PC-9 (cell line): ENCODE measurements around the gene SPRYD3. TPM values are rescaled to one million over a fixed set of nuclear protein-coding genes. Genes with fewer than 3 reads are reported as not detected.
A peak's percentile ranks its signal among the peaks of the same experiment; 100 is the strongest.

Experiments used
- Bru-seq: library from RNA; stranded (reverse); fragments of 400-500 nt; gene quantifications from one replicate; lab custom pipeline; 2021; lab: Mats Ljungman, UMichigan
- BruChase-seq, 2 experiments: library from RNA; stranded (reverse); fragments of 400-500 nt; gene quantifications; one replicate each; lab custom pipeline; 2021; lab: Mats Ljungman, UMichigan
- BruUV-seq: library from RNA; stranded (reverse); fragments of 400-500 nt; replicated peaks from 2 replicates; lab custom pipeline; 2021; lab: Mats Ljungman, UMichigan
- CTCF ChIA-PET: fragments of 300-600 bp; sonication (Branson Sonifier 250); formaldehyde crosslinking; loops from one replicate; lab custom pipeline; 2022; ENCODE audit warnings: antibody characterized with exemption; lab: Charles Lee
- POLR2A ChIA-PET: fragments of 300-600 bp; sonication (Branson Sonifier 250); formaldehyde crosslinking; loops from one replicate; lab custom pipeline; 2022; ENCODE audit warnings: antibody characterized with exemption; ENCODE audit not compliant: unreplicated experiment; lab: Charles Lee
- DNase-seq, 2 experiments: peaks; one replicate each; pipeline versions ENCODE4 v3.0.0 to v3.0.0-alpha.2; 2015 to 2022; ENCODE audit warnings: mixed read lengths in 1 of 2
- H2AFZ ChIP-seq: fragments of 200-600 bp; sonication (generic); 2 replicates; pipeline ENCODE4 v1.8.1; 2017; ENCODE audit warnings: antibody characterized with exemption
- H3F3A ChIP-seq: fragments of 200-600 bp; sonication (generic); 2 replicates; pipeline ENCODE4 v1.8.1; 2017; ENCODE audit warnings: antibody characterized with exemption, mild to moderate bottlenecking, low read depth; ENCODE audit not compliant: insufficient read depth
- H3K27ac ChIP-seq: fragments of 200-600 bp; sonication (generic); 2 replicates; pipeline ENCODE4 v1.6.1; 2016; ENCODE audit warnings: mixed run types
- H3K27me3 ChIP-seq: fragments of 200-600 bp; sonication (generic); 2 replicates; pipeline ENCODE4 v1.6.1; 2016; ENCODE audit warnings: low read depth, mixed run types; ENCODE audit not compliant: insufficient read depth
- H3K36me3 ChIP-seq: fragments of 200-600 bp; sonication (generic); 2 replicates; pipeline ENCODE4 v1.6.1; 2016; ENCODE audit warnings: low read depth, mixed run types
- H3K4me1 ChIP-seq: fragments of 200-600 bp; sonication (generic); replicated peaks from 2 replicates; pipeline ENCODE4 v1.6.1; 2016; ENCODE audit warnings: mixed run types; ENCODE audit not compliant: insufficient read depth
- H3K4me2 ChIP-seq: fragments of 200-600 bp; sonication (generic); 2 replicates; pipeline ENCODE4 v1.6.1; 2017; ENCODE audit warnings: mixed run types
- H3K4me3 ChIP-seq: fragments of 200-600 bp; sonication (generic); 2 replicates; pipeline ENCODE4 v1.6.1; 2016; ENCODE audit warnings: mixed run types
- H3K79me2 ChIP-seq: fragments of 200-600 bp; sonication (generic); 2 replicates; pipeline ENCODE4 v1.6.1; 2017; ENCODE audit warnings: low read depth, mixed run types
- H3K9me2 ChIP-seq: fragments of 200-600 bp; sonication (generic); 2 replicates; pipeline ENCODE4 v1.8.1; 2017; ENCODE audit warnings: mild to moderate bottlenecking; ENCODE audit not compliant: insufficient read depth
- H3K9me3 ChIP-seq: fragments of 200-600 bp; sonication (generic); 2 replicates; pipeline ENCODE4 v1.8.1; 2016; ENCODE audit warnings: low read depth; ENCODE audit not compliant: insufficient read depth
- H4K20me1 ChIP-seq: fragments of 200-600 bp; sonication (generic); 2 replicates; pipeline ENCODE4 v1.8.1; 2017; ENCODE audit not compliant: insufficient read depth
- CTCF ChIP-seq: fragments of 200-600 bp; sonication (generic); conservative IDR thresholded peaks from 2 replicates; pipeline ENCODE4 v1.6.1; 2017; ENCODE audit warnings: mixed run types, antibody characterized with exemption, mild to moderate bottlenecking, moderate library complexity
- EZH2 ChIP-seq: fragments of 200-600 bp; sonication (generic); IDR thresholded peaks from 2 replicates; pipeline ENCODE4 v1.8.0; 2017; ENCODE audit warnings: antibody characterized with exemption, low read depth
- intact Hi-C: fragments of 100-400 bp; cut with micrococcal nuclease; formaldehyde crosslinking; loops from one replicate; pipeline ENCODE4 v1.10.0; 2022; ENCODE audit not compliant: unreplicated experiment
- long read RNA-seq: library from polyadenylated mRNA; stranded (forward); transcript quantifications from one replicate; pipeline ENCODE4 v2.0.0, GENCODE V29; 2022
- total RNA-seq: library from RNA; stranded (reverse); gene quantifications from 2 replicates; pipeline ENCODE4 v1.2.3, GENCODE V29; 2021

Gene SPRYD3
- total RNA-seq (15.2 and 17.2 TPM in 2 replicates), Bru-seq, nascent RNA (percentile 51 among the genes with signal in this experiment), BruChase-seq, experiment 1, labeled RNA remaining after a 2-hour chase (percentile 50 among the genes with signal in this experiment), BruChase-seq, experiment 2, labeled RNA remaining after a 6-hour chase (percentile 61 among the genes with signal in this experiment)
- long read RNA-seq, transcript SPRYD3-201 (11 exons, 2,932 nt): major isoform, 37 of 46 reads
- long read RNA-seq, partial matches to known transcripts: 3 of 46 reads
- long read RNA-seq, other reads (novel, unspliced or antisense): 6 of 46 reads

- Histone ChIP-seq H4K20me1 (no peaks in the 10 kb centered on the region), H3K4me3 (peak within 1 kb of the TSS; percentile 94), H3K4me2 (peak within 1 kb of the TSS; percentile 100), H3K36me3 (no peaks in the 10 kb centered on the region), H3K4me1 (peaks cover 25% of the 10 kb centered on the region), H3K27me3 (no peaks in the 10 kb centered on the region), H3F3A (peaks cover 28% of the 10 kb centered on the region), H2AFZ (peak within 1 kb of the TSS; percentile 94), H3K27ac (peak within 1 kb of the TSS; percentile 80), H3K79me2 (peaks cover 18% of the 10 kb centered on the region; the same call in 1 of the 2 replicates), H3K9me3 (no peaks in the 10 kb centered on the region), H3K9me2 (no peaks in the 10 kb centered on the region)
- intact Hi-C loops: loop anchor here (2.0 kb wide), 2 partner anchors 19 to 31 kb away; no protein-coding TSS in a partner anchor
- DNase-seq: peak; percentile 91 to 99
- ChIA-PET POLR2A (interaction anchor here (0.5 to 2.1 kb wide), 20 partner anchors 13 to 1119 kb away, joined by 3 to 26 read pairs (median 7); partner anchors contain the start of genes CSAD, TARBP2 and ZNF740), CTCF (interaction anchor here (0.6 to 2.7 kb wide), 5 partner anchors 14 to 242 kb away, joined by 4 to 16 read pairs (median 5); partner anchors contain the start of genes AAAS and IGFBP6)
- TF ChIP-seq CTCF (no peak), EZH2 (no peak)
- BruUV-seq: TSS peak; percentile 94
Measured at GRCh38 chr12:53079226-53080117, at the start of gene SPRYD3. SPRYD3 (minus strand) TSS chr12:53079390; CDS start chr12:53079333, 57 bp downstream.

GRCh38 chr12:53127169-53127568, 48.0 kb upstream of the SPRYD3 start:
- Histone ChIP-seq H3K4me1 (no peaks in the 10 kb centered on the region), H3K4me2 (no peak overlapping the region), H3K4me3 (no peak overlapping the region), H3K79me2 (no peaks in the 10 kb centered on the region), H4K20me1 (no peaks in the 10 kb centered on the region), H3K36me3 (no peaks in the 10 kb centered on the region), H3K9me3 (no peaks in the 10 kb centered on the region), H3K27me3 (no peaks in the 10 kb centered on the region), H3K9me2 (no peaks in the 10 kb centered on the region; the same call in 1 of the 2 replicates), H3F3A (no peaks in the 10 kb centered on the region; the same call in 1 of the 2 replicates), H3K27ac (no peak overlapping the region), H2AFZ (no peak overlapping the region)
- no TSS peak for BruUV-seq
- CTCF ChIA-PET: no interaction called here
- DNase-seq: no peak
- TF ChIP-seq EZH2 (no peak), CTCF (no peak)
- intact Hi-C loops: no loop called here
- POLR2A ChIA-PET: interaction anchor here (0.5 kb wide), 1 partner anchor 178 kb away, joined by 12 read pairs; the partner anchor contains the start of gene KRT18

GRCh38 chr12:53124352-53124723, 45.1 kb upstream of the SPRYD3 start:
- H3K36me3 ChIP-seq: no peaks in the 10 kb centered on the region
- no peak for DNase-seq
- H3K79me2 ChIP-seq: no peaks in the 10 kb centered on the region
- H2AFZ ChIP-seq: no peak overlapping the region
- H3K27me3 ChIP-seq: no peaks in the 10 kb centered on the region
- POLR2A ChIA-PET: no interaction called here
- no TSS peak for BruUV-seq
- no peaks in the 10 kb centered on the region; the same call in 1 of the 2 replicates for H3K9me2 ChIP-seq
- no peaks in the 10 kb centered on the region for H4K20me1 ChIP-seq
- no peaks in the 10 kb centered on the region for H3K9me3 ChIP-seq
- no peak overlapping the region for H3K27ac ChIP-seq
- H3K4me3 ChIP-seq: no peak overlapping the region
- no peak overlapping the region for H3K4me2 ChIP-seq
- H3F3A ChIP-seq: no peaks in the 10 kb centered on the region; the same call in 1 of the 2 replicates
- no peak for TF ChIP-seq EZH2
- TF ChIP-seq CTCF: no peak
- intact Hi-C loops: no loop called here
- CTCF ChIA-PET: no interaction called here
- H3K4me1 ChIP-seq: no peaks in the 10 kb centered on the region
